CD4-positive, alpha-beta T cell (primary cell): Measurements from ENCODE around the gene SRRM1. TPM values are rescaled to one million over a fixed set of nuclear protein-coding genes. Genes with fewer than 3 reads are reported as not detected.

ENCODE experiments used
- ATAC-seq: fragments of 200-7000 bp; cut with Tn5 transposase; one replicate; pipeline ENCODE4 v1.10.0; 2022; ENCODE audit warnings: mild to moderate bottlenecking; ENCODE audit not compliant: poor library complexity
- CTCF ChIA-PET: fragments of 350-600 bp; sonication (Branson Sonifier 250); formaldehyde crosslinking; loops from one replicate; lab custom pipeline; 2021; ENCODE audit warnings: antibody characterized with exemption, inconsistent platforms; lab: Charles Lee
- POLR2A ChIA-PET: fragments of 350-600 bp; sonication (Branson Sonifier 250); formaldehyde crosslinking; loops from one replicate; lab custom pipeline; 2021; ENCODE audit warnings: antibody characterized with exemption, inconsistent platforms; lab: Charles Lee
- DNase-seq, 14 experiments: peaks; one replicate each; pipeline ENCODE4 v3.0.0-alpha.2; 2013 to 2020; ENCODE audit warnings: mixed read lengths in 2 of 14
- H3K27ac ChIP-seq, 2 donors: one replicate each; pipeline versions ENCODE4 v1.5.1 to v1.7.0; 2013; ENCODE audit warnings: low read length in 2 of 2, low read depth in 1 of 2, mild to moderate bottlenecking in 1 of 2
- H3K27me3 ChIP-seq, 2 experiments: 1 replicate in 1 of 2; 2 replicates in 1 of 2; pipeline versions ENCODE4 v1.6.1 to v1.7.0; 2013; ENCODE audit warnings: low read length in 2 of 2, control low read depth in 1 of 2, mild to moderate bottlenecking in 1 of 2, moderate library complexity in 1 of 2; ENCODE audit not compliant: insufficient read depth in 2 of 2, control insufficient read depth in 1 of 2
- H3K36me3 ChIP-seq: one replicate; pipeline ENCODE4 v1.6.1; 2013; ENCODE audit warnings: low read length, control low read depth; ENCODE audit not compliant: insufficient read depth
- H3K4me1 ChIP-seq: one replicate; pipeline ENCODE4 v1.6.1; 2013; ENCODE audit warnings: low read length, control low read depth; ENCODE audit not compliant: insufficient read depth
- H3K4me3 ChIP-seq: one replicate; pipeline ENCODE4 v1.5.1; 2013; ENCODE audit warnings: mild to moderate bottlenecking, low read length, moderate library complexity
- H3K9me3 ChIP-seq, 2 experiments: 1 replicate in 1 of 2; 2 replicates in 1 of 2; pipeline versions ENCODE4 v1.6.1 to v1.7.0; 2013; ENCODE audit warnings: low read length in 2 of 2, mild to moderate bottlenecking in 2 of 2, control low read depth in 1 of 2, moderate library complexity in 1 of 2; ENCODE audit not compliant: control insufficient read depth in 1 of 2, insufficient read depth in 1 of 2
- H3K27ac Mint-ChIP-seq: one replicate; pipeline ENCODE4 v1.8.0; 2020; ENCODE audit warnings: mixed read lengths
- H3K27me3 Mint-ChIP-seq: one replicate; pipeline ENCODE4 v1.8.0; 2021; ENCODE audit warnings: mixed read lengths
- H3K36me3 Mint-ChIP-seq: one replicate; pipeline ENCODE4 v1.8.0; 2021; ENCODE audit warnings: low read depth, mixed read lengths
- H3K4me1 Mint-ChIP-seq: one replicate; pipeline ENCODE4 v1.8.0; 2021; ENCODE audit warnings: low read depth, mixed read lengths
- H3K4me3 Mint-ChIP-seq: one replicate; pipeline ENCODE4 v1.8.0; 2020; ENCODE audit warnings: mild to moderate bottlenecking, mixed read lengths
- H3K9me3 Mint-ChIP-seq: one replicate; pipeline ENCODE4 v1.8.0; 2020; ENCODE audit warnings: mixed read lengths
- CTCF ChIP-seq: fragments of 200-600 bp; IDR thresholded peaks from one replicate; pipeline ENCODE4 v1.8.0; 2022; ENCODE audit warnings: antibody characterized with exemption, mild to moderate bottlenecking
- intact Hi-C, 2 experiments: fragments of 100-400 bp; cut with DNase I in 1 of 2; cut with micrococcal nuclease in 1 of 2; formaldehyde crosslinking; loops; one replicate each; pipeline versions ENCODE4 v1.15.1 to v1.9.0; 2023 to 2025; cut with DNase I, micrococcal nuclease
- polyA plus RNA-seq, 2 donors: library from polyadenylated mRNA; unstranded; fragments of 120-200 nt; gene quantifications; one replicate each; pipeline ENCODE4 v1.2.1, GENCODE V29; 2013
- total RNA-seq, 174 experiments: library from RNA in 2 of 174; stranded (reverse) in 2 of 174; gene quantifications; one replicate each; pipeline ENCODE4 v1.2.3 and lab custom pipeline; 2021 to 2026

The SRRM1 gene, protein sequence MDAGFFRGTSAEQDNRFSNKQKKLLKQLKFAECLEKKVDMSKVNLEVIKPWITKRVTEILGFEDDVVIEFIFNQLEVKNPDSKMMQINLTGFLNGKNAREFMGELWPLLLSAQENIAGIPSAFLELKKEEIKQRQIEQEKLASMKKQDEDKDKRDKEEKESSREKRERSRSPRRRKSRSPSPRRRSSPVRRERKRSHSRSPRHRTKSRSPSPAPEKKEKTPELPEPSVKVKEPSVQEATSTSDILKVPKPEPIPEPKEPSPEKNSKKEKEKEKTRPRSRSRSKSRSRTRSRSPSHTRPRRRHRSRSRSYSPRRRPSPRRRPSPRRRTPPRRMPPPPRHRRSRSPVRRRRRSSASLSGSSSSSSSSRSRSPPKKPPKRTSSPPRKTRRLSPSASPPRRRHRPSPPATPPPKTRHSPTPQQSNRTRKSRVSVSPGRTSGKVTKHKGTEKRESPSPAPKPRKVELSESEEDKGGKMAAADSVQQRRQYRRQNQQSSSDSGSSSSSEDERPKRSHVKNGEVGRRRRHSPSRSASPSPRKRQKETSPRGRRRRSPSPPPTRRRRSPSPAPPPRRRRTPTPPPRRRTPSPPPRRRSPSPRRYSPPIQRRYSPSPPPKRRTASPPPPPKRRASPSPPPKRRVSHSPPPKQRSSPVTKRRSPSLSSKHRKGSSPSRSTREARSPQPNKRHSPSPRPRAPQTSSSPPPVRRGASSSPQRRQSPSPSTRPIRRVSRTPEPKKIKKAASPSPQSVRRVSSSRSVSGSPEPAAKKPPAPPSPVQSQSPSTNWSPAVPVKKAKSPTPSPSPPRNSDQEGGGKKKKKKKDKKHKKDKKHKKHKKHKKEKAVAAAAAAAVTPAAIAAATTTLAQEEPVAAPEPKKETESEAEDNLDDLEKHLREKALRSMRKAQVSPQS
- total RNA-seq = 100 to 1,000 TPM; 338 to 360 TPM
- 98.8 TPM for polyA plus RNA-seq (2013, experiment 1 of 2)
- 130 TPM for polyA plus RNA-seq (2013, experiment 2 of 2)
- 55.4 to 302 (median 107) reads per million in 172 experiments for total RNA-seq (lab: John Stamatoyannopoulos, UW)

DNA sequence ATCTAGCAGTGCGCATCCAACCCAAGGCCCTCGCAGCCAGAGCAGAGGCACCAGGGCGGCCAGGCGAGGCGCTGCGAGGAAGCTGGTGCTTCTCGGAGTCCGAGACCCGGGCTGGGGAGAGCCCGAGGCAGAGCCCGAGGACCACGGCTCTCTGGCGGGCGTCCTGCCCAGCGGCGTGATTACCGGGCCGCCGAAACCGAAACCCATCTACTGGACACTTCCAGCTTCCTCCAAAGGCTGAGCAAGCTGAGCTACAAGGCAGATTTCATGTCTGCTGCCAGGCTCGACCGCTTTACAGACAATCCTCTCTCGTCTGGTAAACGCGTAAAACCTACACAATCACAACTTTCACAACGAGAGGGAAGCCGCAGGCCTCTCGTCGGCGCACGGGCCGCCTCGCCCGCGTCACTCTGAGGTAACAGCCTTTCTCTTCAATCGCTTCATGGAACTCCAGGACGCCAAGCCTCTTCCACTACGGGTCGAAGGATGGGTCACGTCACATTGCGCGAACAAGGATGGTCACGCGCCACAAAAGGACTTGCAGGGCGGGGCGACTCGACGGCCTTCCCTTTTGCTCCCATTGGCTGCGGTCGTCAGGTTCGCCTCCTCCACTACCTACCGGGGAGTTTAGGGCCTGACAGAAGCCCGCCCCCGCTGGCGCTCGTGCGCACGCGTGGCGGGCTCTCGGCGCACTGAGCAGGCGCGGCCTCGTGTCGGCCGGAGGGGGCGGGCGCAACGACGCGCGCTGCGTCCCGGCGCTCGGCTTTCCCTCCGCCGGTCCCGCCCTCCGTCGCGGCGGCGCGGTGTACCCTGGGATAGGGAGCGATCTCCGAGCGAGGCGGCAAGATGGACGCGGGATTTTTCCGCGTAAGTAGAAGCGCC lies at the start of gene SRRM1:
Gene SRRM1, plus strand, starts transcription at position 822 of the 882 bp plus-strand sequence. Its CDS starts 25 bp downstream, at position 847.
- Histone ChIP-seq H3K4me3 (peak within 1 kb of the TSS; percentile 89), H3K4me1 (peaks cover 26% of the 10 kb centered on the region), H3K27me3 (no peaks in the 10 kb centered on the region), H3K36me3 (peaks cover 27% of the 10 kb centered on the region), H3K9me3 (no peaks in the 10 kb centered on the region), H3K27ac (peak within 1 kb of the TSS; percentile 99)
- CTCF ChIA-PET = interaction anchor here (1.1 to 2.3 kb wide), 4 partner anchors 55 to 443 kb away, joined by 3 to 8 read pairs (median 6); partner anchors contain the start of gene NIPAL3
- DNase-seq = peak; percentile 96 to 100 (median 98)
- intact Hi-C loops = loop anchor here (1.0 to 10.0 kb wide), 9 partner anchors 102 to 1275 kb away; partner anchors contain the start of genes RCAN3 (in 2 of the 2), AUNIP (in 1 of the 2), CLIC4 (in 1 of the 2) and NIPAL3 (in 1 of the 2)
- Mint-ChIP-seq H3K27me3 (no peaks in the 10 kb centered on the region), H3K4me3 (peak within 1 kb of the TSS; percentile 90), H3K4me1 (peaks cover 55% of the 10 kb centered on the region), H3K27ac (peak within 1 kb of the TSS; percentile 96), H3K9me3 (no peaks in the 10 kb centered on the region), H3K36me3 (peaks cover 55% of the 10 kb centered on the region)
- TF ChIP-seq CTCF = no peak
- POLR2A ChIA-PET = interaction anchor here (0.8 to 2.1 kb wide), 15 partner anchors 11 to 1158 kb away, joined by 3 to 11 read pairs (median 5); partner anchors contain the start of genes CLIC4, IFNLR1, NIPAL3 and RCAN3
- ATAC-seq = peak; percentile 87

GRCh38 chr1:24594328-24594598 lies 48.8 kb upstream of the SRRM1 start:
- Mint-ChIP-seq H3K27me3 (peaks cover 6% of the 10 kb centered on the region), H3K4me3 (no peak overlapping the region), H3K9me3 (no peaks in the 10 kb centered on the region), H3K27ac (no peak overlapping the region), H3K36me3 (no peaks in the 10 kb centered on the region), H3K4me1 (no peaks in the 10 kb centered on the region)
- ChIA-PET POLR2A (no interaction called here), CTCF (no interaction called here)
- TF ChIP-seq CTCF = no peak
- no peaks in the 10 kb centered on the region for H3K36me3 ChIP-seq
- H3K9me3 ChIP-seq = no peaks in the 10 kb centered on the region
- H3K4me3 ChIP-seq = no peak overlapping the region
- no peak for DNase-seq
- H3K4me1 ChIP-seq = no peaks in the 10 kb centered on the region
- H3K27ac ChIP-seq = no peak overlapping the region
- intact Hi-C loops = no loop called here
- no peak for ATAC-seq
- H3K27me3 ChIP-seq = no peaks in the 10 kb centered on the region
